ENCODE measurements around the gene SORCS2.

Gene SORCS2

DNA sequence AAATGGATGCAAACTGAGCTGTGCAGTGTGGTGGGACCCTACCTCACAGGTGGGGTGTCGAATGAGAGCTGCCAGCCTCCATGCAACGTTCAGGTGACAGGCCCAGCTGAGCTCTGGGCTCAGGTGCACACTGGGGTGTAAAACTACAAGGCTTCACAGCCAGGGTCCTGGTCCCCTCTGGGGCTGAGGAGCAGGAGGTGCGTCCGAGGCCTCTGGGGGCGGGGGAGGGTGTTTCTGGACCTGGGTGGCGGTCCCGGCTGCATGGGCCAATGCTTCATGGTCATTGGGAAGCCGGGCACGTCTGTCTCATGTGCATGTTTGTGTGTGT, 26.5 kb upstream of the SORCS2 start:
- no peak for TF ChIP-seq ZNF521 (tag by site-specific recombination; IDR thresholded peaks at IDR 0.05)
- no peak for TF ChIP-seq ZNF623 (tag by site-specific recombination; IDR thresholded peaks at IDR 0.05)
- no peak for TF ChIP-seq YY2 (tag by site-specific recombination; IDR thresholded peaks at IDR 0.05)
- TF ChIP-seq, protein P1, sequence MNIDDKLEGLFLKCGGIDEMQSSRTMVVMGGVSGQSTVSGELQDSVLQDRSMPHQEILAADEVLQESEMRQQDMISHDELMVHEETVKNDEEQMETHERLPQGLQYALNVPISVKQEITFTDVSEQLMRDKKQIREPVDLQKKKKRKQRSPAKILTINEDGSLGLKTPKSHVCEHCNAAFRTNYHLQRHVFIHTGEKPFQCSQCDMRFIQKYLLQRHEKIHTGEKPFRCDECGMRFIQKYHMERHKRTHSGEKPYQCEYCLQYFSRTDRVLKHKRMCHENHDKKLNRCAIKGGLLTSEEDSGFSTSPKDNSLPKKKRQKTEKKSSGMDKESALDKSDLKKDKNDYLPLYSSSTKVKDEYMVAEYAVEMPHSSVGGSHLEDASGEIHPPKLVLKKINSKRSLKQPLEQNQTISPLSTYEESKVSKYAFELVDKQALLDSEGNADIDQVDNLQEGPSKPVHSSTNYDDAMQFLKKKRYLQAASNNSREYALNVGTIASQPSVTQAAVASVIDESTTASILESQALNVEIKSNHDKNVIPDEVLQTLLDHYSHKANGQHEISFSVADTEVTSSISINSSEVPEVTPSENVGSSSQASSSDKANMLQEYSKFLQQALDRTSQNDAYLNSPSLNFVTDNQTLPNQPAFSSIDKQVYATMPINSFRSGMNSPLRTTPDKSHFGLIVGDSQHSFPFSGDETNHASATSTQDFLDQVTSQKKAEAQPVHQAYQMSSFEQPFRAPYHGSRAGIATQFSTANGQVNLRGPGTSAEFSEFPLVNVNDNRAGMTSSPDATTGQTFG (tag by site-specific recombination; IDR thresholded peaks at IDR 0.05; ENCODE audit: borderline replicate concordance) = no peak
- TF ChIP-seq ZNF211 (tag by site-specific recombination; IDR thresholded peaks at IDR 0.05; ENCODE audit: low read depth) = no peak
- no peak for TF ChIP-seq ZSCAN23 (tag by site-specific recombination; IDR thresholded peaks at IDR 0.05)
- TF ChIP-seq, protein P2, sequence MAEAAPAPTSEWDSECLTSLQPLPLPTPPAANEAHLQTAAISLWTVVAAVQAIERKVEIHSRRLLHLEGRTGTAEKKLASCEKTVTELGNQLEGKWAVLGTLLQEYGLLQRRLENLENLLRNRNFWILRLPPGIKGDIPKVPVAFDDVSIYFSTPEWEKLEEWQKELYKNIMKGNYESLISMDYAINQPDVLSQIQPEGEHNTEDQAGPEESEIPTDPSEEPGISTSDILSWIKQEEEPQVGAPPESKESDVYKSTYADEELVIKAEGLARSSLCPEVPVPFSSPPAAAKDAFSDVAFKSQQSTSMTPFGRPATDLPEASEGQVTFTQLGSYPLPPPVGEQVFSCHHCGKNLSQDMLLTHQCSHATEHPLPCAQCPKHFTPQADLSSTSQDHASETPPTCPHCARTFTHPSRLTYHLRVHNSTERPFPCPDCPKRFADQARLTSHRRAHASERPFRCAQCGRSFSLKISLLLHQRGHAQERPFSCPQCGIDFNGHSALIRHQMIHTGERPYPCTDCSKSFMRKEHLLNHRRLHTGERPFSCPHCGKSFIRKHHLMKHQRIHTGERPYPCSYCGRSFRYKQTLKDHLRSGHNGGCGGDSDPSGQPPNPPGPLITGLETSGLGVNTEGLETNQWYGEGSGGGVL (tag by site-specific recombination; IDR thresholded peaks at IDR 0.05) = no peak
- TF ChIP-seq, protein P3, sequence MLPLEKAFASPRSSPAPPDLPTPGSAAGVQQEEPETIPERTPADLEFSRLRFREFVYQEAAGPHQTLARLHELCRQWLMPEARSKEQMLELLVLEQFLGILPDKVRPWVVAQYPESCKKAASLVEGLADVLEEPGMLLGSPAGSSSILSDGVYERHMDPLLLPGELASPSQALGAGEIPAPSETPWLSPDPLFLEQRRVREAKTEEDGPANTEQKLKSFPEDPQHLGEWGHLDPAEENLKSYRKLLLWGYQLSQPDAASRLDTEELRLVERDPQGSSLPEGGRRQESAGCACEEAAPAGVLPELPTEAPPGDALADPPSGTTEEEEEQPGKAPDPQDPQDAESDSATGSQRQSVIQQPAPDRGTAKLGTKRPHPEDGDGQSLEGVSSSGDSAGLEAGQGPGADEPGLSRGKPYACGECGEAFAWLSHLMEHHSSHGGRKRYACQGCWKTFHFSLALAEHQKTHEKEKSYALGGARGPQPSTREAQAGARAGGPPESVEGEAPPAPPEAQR (tag by site-specific recombination; IDR thresholded peaks at IDR 0.05) = no peak
- Histone ChIP-seq H3K9me3 (ENCODE audit: control insufficient read depth, insufficient read depth, low read depth, low read length) (no peaks in the 10 kb centered on the region), H3K36me3 (ENCODE audit: control insufficient read depth in 2 of 2, insufficient read depth in 1 of 2, low read length in 2 of 2) (no peaks in the 10 kb centered on the region), H3K27ac (ENCODE audit: extremely low read depth, low read depth, low read length) (no peak overlapping the region), H3K4me1 (ENCODE audit: control insufficient read depth, insufficient read depth, low read length) (no peaks in the 10 kb centered on the region), H3K4me3 (ENCODE audit: low read depth, low read length) (no peak overlapping the region)
- POLR2A ChIA-PET = no interaction called here
- CTCF ChIA-PET = no interaction called here

DNA sequence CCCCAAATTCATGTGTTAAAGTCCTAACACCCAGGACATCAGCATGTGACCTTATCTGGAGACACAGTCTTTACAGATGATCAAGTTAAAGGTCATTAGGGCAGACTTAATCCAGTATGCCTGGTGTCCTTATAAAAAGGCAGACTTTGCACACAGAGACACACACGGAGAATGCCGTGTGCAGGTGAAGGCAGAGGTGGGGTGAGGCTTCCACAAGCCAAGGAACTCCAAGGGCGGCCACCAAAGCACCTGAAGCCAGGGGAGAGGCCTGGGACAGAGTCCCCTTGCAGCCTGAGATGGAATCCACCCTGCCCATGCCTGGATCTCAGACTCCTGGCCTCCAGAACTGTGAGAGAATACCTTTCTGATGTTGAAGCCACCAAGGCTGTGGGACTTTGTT, 26.1 kb upstream of the SORCS2 start:
- CTCF ChIA-PET = no interaction called here
- TF ChIP-seq ZNF571 (tag by site-specific recombination; IDR thresholded peaks at IDR 0.05) (no peak), ZNF133 (tag by site-specific recombination; IDR thresholded peaks at IDR 0.05) (no peak), ZNF366 (tag by site-specific recombination; conservative IDR thresholded peaks at IDR 0.05) (no peak), ZNF112 (tag by site-specific recombination; IDR thresholded peaks at IDR 0.05) (no peak), ZNF510 (tag by site-specific recombination; IDR thresholded peaks at IDR 0.05; ENCODE audit: insufficient replicate concordance) (no peak), KLF9 (tag by site-specific recombination; IDR thresholded peaks at IDR 0.05; ENCODE audit: low read depth) (no peak), ZNF121 (tag by site-specific recombination; IDR thresholded peaks at IDR 0.05) (no peak), GLI2 (tag by site-specific recombination; IDR thresholded peaks at IDR 0.05; ENCODE audit: borderline replicate concordance, low read depth) (no peak), OVOL3 (tag by site-specific recombination; IDR thresholded peaks at IDR 0.05) (no peak), MYNN (tag by site-specific recombination; IDR thresholded peaks at IDR 0.05; ENCODE audit: borderline replicate concordance) (no peak), ZNF138 (tag by site-specific recombination; IDR thresholded peaks at IDR 0.05; ENCODE audit: borderline replicate concordance) (no peak), WT1 (tag by site-specific recombination; IDR thresholded peaks at IDR 0.05) (no peak), SP3 (tag by site-specific recombination; IDR thresholded peaks at IDR 0.05) (no peak)
- TF ChIP-seq, protein P4, sequence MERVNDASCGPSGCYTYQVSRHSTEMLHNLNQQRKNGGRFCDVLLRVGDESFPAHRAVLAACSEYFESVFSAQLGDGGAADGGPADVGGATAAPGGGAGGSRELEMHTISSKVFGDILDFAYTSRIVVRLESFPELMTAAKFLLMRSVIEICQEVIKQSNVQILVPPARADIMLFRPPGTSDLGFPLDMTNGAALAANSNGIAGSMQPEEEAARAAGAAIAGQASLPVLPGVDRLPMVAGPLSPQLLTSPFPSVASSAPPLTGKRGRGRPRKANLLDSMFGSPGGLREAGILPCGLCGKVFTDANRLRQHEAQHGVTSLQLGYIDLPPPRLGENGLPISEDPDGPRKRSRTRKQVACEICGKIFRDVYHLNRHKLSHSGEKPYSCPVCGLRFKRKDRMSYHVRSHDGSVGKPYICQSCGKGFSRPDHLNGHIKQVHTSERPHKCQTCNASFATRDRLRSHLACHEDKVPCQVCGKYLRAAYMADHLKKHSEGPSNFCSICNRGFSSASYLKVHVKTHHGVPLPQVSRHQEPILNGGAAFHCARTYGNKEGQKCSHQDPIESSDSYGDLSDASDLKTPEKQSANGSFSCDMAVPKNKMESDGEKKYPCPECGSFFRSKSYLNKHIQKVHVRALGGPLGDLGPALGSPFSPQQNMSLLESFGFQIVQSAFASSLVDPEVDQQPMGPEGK (tag by site-specific recombination; IDR thresholded peaks at IDR 0.05) = no peak
- TF ChIP-seq, protein P5, sequence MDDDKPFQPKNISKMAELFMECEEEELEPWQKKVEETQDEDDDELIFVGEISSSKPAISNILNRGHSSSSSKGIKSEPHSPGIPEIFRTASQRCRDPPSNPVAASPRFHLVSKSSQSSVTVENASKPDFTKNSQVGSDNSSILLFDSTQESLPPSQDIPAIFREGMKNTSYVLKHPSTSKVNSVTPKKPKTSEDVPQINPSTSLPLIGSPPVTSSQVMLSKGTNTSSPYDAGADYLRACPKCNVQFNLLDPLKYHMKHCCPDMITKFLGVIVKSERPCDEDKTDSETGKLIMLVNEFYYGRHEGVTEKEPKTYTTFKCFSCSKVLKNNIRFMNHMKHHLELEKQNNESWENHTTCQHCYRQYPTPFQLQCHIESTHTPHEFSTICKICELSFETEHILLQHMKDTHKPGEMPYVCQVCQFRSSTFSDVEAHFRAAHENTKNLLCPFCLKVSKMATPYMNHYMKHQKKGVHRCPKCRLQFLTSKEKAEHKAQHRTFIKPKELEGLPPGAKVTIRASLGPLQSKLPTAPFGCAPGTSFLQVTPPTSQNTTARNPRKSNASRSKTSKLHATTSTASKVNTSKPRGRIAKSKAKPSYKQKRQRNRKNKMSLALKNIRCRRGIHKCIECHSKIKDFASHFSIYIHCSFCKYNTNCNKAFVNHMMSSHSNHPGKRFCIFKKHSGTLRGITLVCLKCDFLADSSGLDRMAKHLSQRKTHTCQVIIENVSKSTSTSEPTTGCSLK (tag by site-specific recombination; IDR thresholded peaks at IDR 0.05) = no peak
- TF ChIP-seq, protein P6, sequence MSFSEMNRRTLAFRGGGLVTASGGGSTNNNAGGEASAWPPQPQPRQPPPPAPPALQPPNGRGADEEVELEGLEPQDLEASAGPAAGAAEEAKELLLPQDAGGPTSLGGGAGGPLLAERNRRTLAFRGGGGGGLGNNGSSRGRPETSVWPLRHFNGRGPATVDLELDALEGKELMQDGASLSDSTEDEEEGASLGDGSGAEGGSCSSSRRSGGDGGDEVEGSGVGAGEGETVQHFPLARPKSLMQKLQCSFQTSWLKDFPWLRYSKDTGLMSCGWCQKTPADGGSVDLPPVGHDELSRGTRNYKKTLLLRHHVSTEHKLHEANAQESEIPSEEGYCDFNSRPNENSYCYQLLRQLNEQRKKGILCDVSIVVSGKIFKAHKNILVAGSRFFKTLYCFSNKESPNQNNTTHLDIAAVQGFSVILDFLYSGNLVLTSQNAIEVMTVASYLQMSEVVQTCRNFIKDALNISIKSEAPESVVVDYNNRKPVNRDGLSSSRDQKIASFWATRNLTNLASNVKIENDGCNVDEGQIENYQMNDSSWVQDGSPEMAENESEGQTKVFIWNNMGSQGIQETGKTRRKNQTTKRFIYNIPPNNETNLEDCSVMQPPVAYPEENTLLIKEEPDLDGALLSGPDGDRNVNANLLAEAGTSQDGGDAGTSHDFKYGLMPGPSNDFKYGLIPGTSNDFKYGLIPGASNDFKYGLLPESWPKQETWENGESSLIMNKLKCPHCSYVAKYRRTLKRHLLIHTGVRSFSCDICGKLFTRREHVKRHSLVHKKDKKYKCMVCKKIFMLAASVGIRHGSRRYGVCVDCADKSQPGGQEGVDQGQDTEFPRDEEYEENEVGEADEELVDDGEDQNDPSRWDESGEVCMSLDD (tag by site-specific recombination; IDR thresholded peaks at IDR 0.05) = no peak
- Histone ChIP-seq H3K9me3 (ENCODE audit: control insufficient read depth, insufficient read depth, low read depth, low read length) (no peaks in the 10 kb centered on the region), H3K36me3 (ENCODE audit: control insufficient read depth in 2 of 2, insufficient read depth in 1 of 2, low read length in 2 of 2) (no peaks in the 10 kb centered on the region), H3K4me3 (ENCODE audit: low read depth, low read length) (no peak overlapping the region), H3K4me1 (ENCODE audit: control insufficient read depth, insufficient read depth, low read length) (no peaks in the 10 kb centered on the region), H3K27ac (ENCODE audit: extremely low read depth, low read depth, low read length) (no peak overlapping the region)
- POLR2A ChIA-PET = no interaction called here

Measured in HEK293 (cell line).